Lower leg skin (tissue), 4 donors: ENCODE measurements around the gene MYPOP. TPM values are rescaled to one million over a fixed set of nuclear protein-coding genes. Genes with fewer than 3 reads are reported as not detected.

ENCODE experiments used
- DNase-seq, 2 donors: peaks; one replicate each; pipeline ENCODE4 v3.0.0-alpha.2; 2019; ENCODE audit warnings: low spot score in 2 of 2
- H3K4me3 ChIP-seq: fragments of 200-600 bp; sonication (generic); 2 replicates; pipeline ENCODE4 v1.5.1; 2017; ENCODE audit warnings: mild to moderate bottlenecking, low read depth; ENCODE audit not compliant: poor library complexity, severe bottlenecking
- POLR2A ChIP-seq, 2 donors: fragments of 450-650 bp; IDR thresholded peaks; one replicate each; pipeline ENCODE4 v1.6.1; 2016 to 2017; ENCODE audit warnings: antibody characterized with exemption in 2 of 2, mild to moderate bottlenecking in 1 of 2, moderate library complexity in 1 of 2
- WGBS, 2 donors: methylation state at CpG; one replicate each; pipeline ENCODE4 v1.1.5; 2018; 5-methylcytosine and 5-hydroxymethylcytosine counted together
- intact Hi-C: fragments of 100-400 bp; cut with DNase I; formaldehyde crosslinking; loops from one replicate; pipeline ENCODE4 v1.15.0; 2023; ENCODE audit warnings: low total_unique reads
- total RNA-seq, 4 donors: library from RNA; depleted of rRNA; stranded (reverse); fragments of >200 nt; gene quantifications; one replicate each; pipeline ENCODE4 v1.1.0, GENCODE V29; 2016
- TF ChIP-seq, protein P1 (sequence below), 3 donors: fragments of 450-650 bp; IDR thresholded peaks; one replicate each; pipeline ENCODE4 v1.5.1; 2016; ENCODE audit warnings: antibody characterized with exemption in 3 of 3, mild to moderate bottlenecking in 3 of 3, moderate library complexity in 2 of 3

MYPOP gene
- total RNA-seq, 4 donors from 2014 or later = 2.0 to 8.0 (median 7.2) TPM

DNA sequence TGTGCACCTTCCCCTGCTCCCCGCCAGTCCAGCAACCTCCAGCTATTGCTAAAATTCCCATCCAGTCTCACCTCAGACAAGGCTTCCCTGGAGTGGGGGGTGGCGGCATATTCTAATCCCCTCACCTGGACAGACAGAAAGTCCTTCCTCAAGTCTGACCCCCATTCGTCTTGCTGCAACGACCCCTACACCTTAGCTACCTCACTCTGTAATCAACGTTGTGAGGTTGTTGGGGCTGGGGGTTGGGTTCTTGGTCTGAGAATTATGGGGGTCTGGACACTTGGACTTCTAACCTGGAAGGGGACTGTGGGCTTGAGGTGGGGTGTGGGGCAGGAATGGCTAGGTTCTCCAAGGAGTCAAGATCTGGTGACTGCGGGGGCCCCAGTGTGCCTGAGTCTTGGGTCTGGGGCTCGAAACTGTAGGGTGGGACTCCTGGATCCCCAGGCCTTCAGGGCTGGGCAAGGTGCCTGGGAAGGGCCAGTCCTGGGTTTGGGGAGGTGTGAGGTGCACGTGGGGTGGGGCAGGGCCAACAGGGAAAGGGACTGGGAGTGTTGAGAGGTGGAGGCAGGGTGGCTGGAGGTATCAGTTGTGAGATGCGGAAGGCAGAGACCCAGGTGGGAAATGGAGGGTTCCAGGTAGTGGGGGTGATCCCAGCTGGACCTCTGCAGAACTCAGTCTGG lies 37.0 kb downstream of the MYPOP start:
- H3K4me3 ChIP-seq = no peak overlapping the region
- WGBS, 2 donors = 64 to 66% methylated on average over 9 of the region's 9 CpGs
- TF ChIP-seq, protein P1, sequence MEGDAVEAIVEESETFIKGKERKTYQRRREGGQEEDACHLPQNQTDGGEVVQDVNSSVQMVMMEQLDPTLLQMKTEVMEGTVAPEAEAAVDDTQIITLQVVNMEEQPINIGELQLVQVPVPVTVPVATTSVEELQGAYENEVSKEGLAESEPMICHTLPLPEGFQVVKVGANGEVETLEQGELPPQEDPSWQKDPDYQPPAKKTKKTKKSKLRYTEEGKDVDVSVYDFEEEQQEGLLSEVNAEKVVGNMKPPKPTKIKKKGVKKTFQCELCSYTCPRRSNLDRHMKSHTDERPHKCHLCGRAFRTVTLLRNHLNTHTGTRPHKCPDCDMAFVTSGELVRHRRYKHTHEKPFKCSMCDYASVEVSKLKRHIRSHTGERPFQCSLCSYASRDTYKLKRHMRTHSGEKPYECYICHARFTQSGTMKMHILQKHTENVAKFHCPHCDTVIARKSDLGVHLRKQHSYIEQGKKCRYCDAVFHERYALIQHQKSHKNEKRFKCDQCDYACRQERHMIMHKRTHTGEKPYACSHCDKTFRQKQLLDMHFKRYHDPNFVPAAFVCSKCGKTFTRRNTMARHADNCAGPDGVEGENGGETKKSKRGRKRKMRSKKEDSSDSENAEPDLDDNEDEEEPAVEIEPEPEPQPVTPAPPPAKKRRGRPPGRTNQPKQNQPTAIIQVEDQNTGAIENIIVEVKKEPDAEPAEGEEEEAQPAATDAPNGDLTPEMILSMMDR (IDR thresholded peaks at IDR 0.05) = no peak
- no peak for TF ChIP-seq POLR2A (IDR thresholded peaks at IDR 0.05)
- intact Hi-C loops = no loop called here
- DNase-seq = no peak

DNA sequence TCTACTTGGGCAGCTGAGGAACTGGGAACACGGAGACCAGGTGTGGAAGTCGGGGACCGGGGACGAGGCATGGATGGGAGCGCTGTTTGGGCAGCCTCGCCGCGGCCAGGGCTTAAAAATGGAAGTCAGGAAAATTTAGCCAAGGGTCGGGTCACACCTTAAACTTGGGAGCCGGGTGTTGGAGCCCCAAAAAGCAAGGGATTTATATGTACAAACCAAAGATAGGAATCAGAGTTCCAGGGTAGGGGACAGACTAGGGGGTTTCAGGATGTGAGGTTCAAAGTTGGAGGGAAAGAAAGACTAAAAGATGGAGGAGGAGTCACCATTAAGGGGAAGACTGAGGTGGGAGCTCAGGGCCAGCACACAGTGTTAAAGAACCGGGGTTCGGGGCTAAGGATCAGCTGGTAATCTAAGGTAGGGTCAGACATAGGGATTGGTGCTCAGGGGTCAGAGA lies 37.8 kb downstream of the MYPOP start:
- DNase-seq = no peak
- intact Hi-C loops = no loop called here
- H3K4me3 ChIP-seq = no peak overlapping the region
- 29 to 32% methylated on average over 12 of the region's 12 CpGs for WGBS, 2 donors
- no peak for TF ChIP-seq POLR2A (IDR thresholded peaks at IDR 0.05)
- TF ChIP-seq, protein P1 (IDR thresholded peaks at IDR 0.05) = no peak

DNA sequence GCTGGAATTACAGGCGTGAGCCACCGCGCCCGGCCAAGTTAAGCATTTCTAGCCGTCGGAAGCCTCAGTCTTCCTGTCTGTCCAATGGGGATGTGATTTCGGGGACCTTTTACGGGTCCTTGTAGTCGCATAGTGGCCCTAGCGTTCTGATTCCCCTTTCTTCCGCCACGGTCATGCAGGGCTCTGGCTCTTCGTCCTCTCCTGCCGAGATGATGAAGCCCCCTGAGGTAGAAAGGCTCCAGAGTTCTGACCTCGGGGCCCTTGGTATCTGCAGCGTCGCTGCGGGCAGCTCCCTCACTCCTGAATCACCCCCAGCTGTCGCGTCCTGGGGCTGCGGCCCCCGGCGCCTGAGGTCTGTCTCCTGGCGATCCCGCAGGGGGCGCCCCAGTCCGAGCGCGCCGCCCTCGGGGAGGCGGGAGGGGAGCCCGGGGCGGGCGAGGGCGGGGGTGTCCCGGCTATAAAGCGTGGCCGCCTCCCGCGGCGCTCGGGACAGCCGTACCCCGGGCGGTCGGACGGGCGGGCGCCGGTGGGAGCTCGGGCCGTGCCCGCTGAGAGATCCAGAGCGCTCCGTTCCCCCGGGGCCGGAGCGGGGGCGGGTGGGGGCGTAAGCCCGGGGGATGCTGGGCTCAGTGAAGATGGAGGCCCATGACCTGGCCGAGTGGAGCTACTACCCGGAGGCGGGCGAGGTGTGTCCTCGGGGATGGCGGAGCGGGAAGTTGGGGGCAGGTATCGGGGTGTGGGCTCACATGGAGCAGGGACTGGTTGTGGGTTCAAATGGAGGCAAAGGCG lies 38.4 kb downstream of the MYPOP start, which contains the start of gene FOXA3:
Gene FOXA3, plus strand, starts transcription at position 487 of the 789 bp plus-strand sequence. Its CDS starts 131 bp downstream, at position 618.
- WGBS, 2 donors = 5 to 10% methylated on average over 25 to 27 of the region's 71 CpGs
- DNase-seq = no peak
- no peak within 1 kb of the TSS for H3K4me3 ChIP-seq
- TF ChIP-seq, protein P1 (IDR thresholded peaks at IDR 0.05) = no peak
- no peak for TF ChIP-seq POLR2A (IDR thresholded peaks at IDR 0.05)
- intact Hi-C loops = no loop called here

DNA sequence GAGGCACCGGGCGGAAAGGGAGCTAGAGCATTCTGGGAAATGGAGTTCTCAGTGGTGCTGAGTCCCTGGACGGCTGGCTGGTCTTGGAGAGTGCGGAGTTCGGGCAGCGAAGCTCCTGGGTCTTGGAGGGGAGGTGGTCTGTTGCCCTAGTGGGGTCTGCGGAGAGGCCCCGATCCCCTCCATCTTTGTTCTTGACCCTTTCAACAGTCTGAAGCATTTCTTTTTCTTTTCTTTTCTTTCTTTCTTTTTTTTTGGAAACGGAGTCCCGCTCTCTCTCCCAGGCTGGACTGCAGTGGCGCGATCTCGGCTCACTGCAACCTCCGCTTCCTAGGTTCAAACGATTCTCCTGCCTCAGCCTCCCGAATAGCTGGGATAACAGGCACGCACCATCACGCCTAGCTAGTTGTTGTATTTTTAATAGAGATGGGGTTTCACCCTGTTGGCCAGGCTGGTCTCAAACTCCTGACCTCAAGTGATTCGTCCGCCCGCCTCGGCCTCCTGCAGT lies 39.0 kb downstream of the MYPOP start:
- intact Hi-C loops = no loop called here
- 2 to 6% methylated on average over 20 of the region's 22 CpGs for WGBS, 2 donors

DNA sequence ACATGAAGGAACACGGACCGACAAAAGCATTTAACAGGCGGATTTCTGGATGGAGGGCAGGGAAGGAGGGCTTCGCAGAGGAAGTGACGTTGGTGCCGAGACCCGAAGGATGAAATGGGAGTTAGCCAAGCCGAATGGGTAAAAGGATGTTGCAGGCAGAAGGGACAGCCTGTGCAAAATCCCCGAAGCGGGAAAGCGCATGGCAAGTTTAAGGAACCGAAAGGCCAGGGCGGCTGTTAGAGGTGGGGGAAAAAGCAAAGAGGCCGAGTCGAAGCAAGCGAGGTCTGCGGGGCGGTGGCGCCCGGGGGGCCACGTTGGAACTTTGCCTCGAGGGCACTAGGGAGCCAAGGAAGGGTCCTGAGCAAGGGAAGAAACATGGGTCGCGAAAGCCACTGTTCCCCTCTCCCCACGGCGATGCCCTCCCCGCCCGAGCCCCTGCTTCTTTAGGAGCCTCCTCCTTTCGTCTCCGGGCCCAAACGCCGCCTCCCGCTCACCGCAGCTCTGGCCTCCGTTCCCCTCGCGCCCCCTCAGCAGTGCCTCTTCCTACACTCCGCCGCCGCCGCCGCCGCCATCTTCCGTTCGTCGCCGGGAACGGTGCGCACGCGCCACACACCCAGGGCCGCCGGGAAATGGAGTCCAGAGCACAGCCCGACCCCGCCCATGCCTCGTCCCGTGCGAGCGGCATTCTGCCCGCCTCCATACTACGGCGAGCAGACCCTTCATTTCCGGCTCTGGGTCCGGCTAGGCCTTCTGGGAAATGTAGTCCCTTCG lies 39.7 kb downstream of the MYPOP start, which contains the start of gene SYMPK:
Gene SYMPK, minus strand, starts transcription at position 584 of the 771 bp plus-strand sequence. CDS start 8,652 bp downstream, outside the sequence.
- DNase-seq = peak; percentile 99 to 100
- peak within 1 kb of the TSS; percentile 91 for H3K4me3 ChIP-seq
- WGBS, 2 donors = 0% methylated on average over 59 to 62 of the region's 65 CpGs
- peak in 1 of 2 donors; percentile 35 for TF ChIP-seq POLR2A (IDR thresholded peaks at IDR 0.05)
- TF ChIP-seq, protein P1 (IDR thresholded peaks at IDR 0.05) = no peak
- intact Hi-C loops = no loop called here

More for the DNA sequence above, 39.0 kb downstream of the MYPOP start:
- TF ChIP-seq POLR2A (IDR thresholded peaks at IDR 0.05) = no peak
- TF ChIP-seq, protein P1 (IDR thresholded peaks at IDR 0.05) = no peak
- DNase-seq = no peak
- no peak overlapping the region for H3K4me3 ChIP-seq
